ENCODE measurements around the gene RMDN3.

Gene RMDN3

DNA sequence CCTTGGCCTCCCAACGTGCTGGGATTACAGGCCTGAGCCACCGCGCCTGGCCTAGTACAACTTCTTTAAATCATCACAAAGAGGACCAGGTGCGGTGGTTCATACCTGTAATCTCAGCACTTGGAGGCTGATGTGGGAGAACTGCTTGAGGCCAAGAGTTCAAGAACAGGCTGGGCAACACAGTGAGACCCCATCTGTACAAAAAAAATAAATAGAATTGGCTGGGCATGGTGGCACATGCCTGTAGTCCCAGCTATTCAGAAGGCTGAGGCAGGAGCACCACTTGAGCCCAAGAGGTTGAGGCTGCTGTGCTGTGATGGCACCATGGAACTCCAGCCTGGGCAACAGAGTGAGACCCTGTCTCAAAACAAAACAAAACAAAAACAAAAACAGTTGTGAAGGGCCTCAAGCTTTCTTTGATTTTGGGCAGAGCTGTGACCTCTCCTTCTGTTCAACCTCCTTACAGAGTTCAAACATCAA lies 5.9 kb downstream of the RMDN3 start:
- no peak for DNase-seq (ENCODE audit: low spot score in 2 of 2)
- in situ Hi-C loops (cut with MboI; ENCODE audit: low sequenced_read_pairs), result no loop called here
- Histone ChIP-seq H3K4me1 (peaks cover 3% of the 10 kb centered on the region), H3K9me3 (no peaks in the 10 kb centered on the region), H3K27me3 (ENCODE audit: low read depth) (no peaks in the 10 kb centered on the region), H3K4me3 (no peak overlapping the region), H3K36me3 (replicated peaks) (peaks cover 65% of the 10 kb centered on the region)

DNA sequence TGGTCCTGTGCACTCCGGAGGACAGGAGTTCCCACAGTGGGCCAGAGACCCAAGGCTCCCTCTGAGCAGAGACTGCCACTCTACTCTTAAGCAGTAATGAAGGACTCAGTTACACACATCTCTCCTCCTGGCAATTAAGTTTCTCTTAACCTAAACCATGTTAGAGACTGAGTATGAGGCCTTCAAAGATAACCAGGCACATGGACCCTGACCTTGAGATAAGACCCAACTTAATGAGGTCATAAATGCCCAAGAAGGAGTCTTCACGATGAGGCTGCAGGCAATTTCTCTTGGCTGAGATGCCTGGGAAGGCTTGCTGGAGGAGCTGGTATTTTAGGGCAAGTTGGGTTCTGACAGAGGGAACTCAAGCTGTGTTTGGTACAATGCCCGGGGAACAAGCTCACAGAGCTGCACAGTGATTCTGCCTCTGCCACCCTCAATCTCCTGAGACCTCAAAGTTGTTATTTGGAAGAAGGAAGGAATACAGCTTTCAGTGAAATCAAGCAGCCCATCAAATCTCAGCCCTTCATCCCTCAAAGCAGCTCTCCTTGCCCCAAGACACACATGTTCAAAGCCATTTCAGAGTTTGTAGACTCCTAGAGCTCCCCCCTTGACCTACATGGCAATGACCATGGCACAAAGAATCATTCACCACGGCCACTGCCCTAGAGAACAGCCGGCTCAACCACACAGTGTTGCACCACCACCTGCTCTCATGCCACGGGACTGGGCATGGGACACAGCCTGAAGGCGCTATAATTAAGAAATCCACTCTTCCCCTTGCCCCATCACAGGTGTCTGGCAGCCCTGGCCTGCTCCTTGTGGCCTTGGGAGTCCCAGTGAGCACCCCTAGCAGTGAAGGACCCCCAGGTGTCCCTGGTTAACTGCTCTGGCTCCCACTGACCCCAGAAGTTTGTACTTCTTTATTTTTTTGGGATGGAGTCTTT lies 7.1 kb downstream of the RMDN3 start:
- DNase-seq (ENCODE audit: low spot score in 2 of 2), result no peak
- Histone ChIP-seq H3K4me1 (no peaks in the 10 kb centered on the region; the same call in 1 of the 2 replicates), H3K36me3 (replicated peaks) (peaks cover 75% of the 10 kb centered on the region), H3K4me3 (no peak overlapping the region), H3K27me3 (ENCODE audit: low read depth) (no peaks in the 10 kb centered on the region), H3K9me3 (no peaks in the 10 kb centered on the region)
- in situ Hi-C loops (cut with MboI; ENCODE audit: low sequenced_read_pairs), result no loop called here

DNA sequence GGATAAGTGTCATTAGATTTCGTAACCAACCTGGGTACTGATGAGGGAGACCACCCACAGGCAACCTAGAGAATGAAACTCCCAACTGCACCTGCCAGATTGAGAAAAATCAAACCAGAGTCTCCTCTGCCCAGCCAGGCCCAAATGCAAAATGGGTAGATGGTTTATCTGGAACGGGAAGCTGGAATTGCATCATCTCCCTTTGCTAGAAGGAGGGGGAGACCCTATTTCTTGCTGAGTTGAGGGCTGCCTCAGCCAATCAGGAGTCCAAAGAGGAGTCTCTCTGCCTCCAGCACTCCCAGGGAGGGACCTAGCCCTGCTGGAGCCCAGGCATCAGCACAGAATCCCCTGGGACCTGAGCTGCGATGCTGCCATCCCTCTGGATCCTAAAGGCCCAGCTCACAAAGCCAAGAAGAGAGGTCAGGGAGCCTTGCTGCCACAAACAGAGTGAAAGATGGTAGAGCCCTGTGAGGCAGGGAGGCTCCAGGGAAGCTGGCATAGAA lies 8.1 kb downstream of the RMDN3 start:
- peaks cover 75% of the 10 kb centered on the region for H3K36me3 ChIP-seq (replicated peaks)
- no peak for DNase-seq (ENCODE audit: low spot score in 2 of 2)

DNA sequence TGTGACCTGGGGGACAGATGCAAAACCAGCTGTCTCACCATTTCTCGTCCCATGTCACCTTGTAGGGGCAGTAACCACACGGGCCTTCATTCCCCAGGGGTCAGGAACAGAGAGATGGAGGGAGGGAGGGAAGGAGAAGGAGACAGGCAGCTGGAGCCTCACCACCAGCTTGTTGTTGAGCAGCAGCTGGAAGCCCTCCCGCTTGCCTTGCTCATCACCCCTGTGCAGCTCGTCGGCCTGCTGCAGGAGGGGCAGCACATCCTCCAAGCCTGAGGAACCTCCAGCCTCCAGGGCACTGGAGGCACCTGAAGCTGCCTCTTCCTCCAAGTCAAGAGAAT lies 10.3 kb downstream of the RMDN3 start:
- in situ Hi-C loops (cut with MboI; ENCODE audit: low sequenced_read_pairs), result no loop called here
- H3K9me3 ChIP-seq, result no peaks in the 10 kb centered on the region
- H3K36me3 ChIP-seq (replicated peaks), result peaks cover 68% of the 10 kb centered on the region
- no peaks in the 10 kb centered on the region for H3K27me3 ChIP-seq (ENCODE audit: low read depth)
- no peak overlapping the region for H3K4me3 ChIP-seq
- H3K4me1 ChIP-seq, result no peaks in the 10 kb centered on the region
- no peak for DNase-seq (ENCODE audit: low spot score in 2 of 2)

More for the DNA sequence above, 8.1 kb downstream of the RMDN3 start:
- no peaks in the 10 kb centered on the region for H3K27me3 ChIP-seq (ENCODE audit: low read depth)
- in situ Hi-C loops (cut with MboI; ENCODE audit: low sequenced_read_pairs), result no loop called here
- H3K9me3 ChIP-seq, result no peaks in the 10 kb centered on the region
- no peaks in the 10 kb centered on the region for H3K4me1 ChIP-seq
- no peak overlapping the region for H3K4me3 ChIP-seq

DNA sequence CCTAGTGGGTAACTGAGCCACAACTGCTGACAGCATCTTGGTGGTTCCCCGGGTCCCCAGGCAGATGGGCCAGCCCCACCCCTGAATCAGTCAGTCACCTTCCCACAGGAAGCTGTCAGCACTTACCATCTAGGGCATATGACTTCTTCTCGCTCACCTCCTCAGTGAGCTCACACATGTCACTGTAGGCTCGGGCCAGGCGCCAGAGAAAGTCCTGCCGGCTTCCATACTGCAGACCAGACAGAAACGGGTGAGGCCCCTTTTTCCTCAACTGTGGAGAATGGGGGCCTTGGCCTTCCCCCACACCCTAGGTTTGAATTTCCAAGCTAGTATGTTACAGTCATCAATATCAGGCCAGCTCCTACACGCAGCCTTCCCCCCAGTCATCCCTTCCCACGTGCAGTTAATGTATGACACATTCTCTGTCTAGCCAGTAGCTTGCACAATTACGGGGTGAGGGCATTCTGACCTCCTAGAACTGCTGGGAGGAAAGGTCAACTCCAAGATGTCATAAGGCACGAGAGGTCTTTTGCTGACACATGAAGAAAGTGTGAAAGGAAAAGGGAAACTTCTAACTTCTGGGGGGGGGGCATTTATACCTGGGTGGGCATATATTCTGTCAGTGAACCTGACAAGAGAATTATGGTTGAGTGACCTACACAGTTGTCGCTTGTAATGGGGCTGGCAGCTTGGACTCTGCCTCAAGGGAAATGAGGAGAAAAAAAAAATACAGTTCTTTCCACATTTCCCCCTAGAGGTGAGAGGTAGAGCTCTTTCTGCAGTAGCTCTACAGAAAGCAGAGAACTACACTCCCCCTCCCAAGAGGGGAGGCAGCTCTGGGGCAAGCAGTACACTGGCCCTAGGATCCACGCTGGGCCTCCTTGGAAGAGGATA lies 10.9 kb downstream of the RMDN3 start:
- Histone ChIP-seq H3K4me3 (no peak overlapping the region), H3K9me3 (no peaks in the 10 kb centered on the region), H3K4me1 (no peaks in the 10 kb centered on the region), H3K36me3 (replicated peaks) (peaks cover 68% of the 10 kb centered on the region), H3K27me3 (ENCODE audit: low read depth) (no peaks in the 10 kb centered on the region)
- in situ Hi-C loops (cut with MboI; ENCODE audit: low sequenced_read_pairs), result no loop called here
- no peak for DNase-seq (ENCODE audit: low spot score in 2 of 2)

DNA sequence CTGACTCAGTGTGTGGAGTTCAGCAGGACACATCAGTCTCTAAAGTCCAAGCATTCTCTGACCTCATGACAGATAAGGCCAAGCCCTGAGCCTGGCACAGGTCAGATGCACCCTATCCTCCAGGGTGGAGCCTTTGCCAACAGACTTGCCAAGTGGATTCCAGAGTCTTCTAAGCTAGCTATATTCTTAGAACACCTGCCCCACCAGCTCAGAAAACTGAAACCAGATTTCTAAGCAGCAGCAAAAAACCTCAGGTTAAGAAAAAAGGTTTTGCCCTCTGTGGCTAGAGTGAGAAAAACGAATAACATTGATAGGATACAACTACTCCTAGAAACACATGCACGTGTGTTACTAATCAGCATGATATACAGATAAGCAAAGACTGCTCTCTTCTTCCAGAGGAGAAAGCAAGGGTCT lies 11.6 kb downstream of the RMDN3 start:
- in situ Hi-C loops (cut with MboI; ENCODE audit: low sequenced_read_pairs), result no loop called here
- DNase-seq (ENCODE audit: low spot score in 2 of 2), result no peak

DNA sequence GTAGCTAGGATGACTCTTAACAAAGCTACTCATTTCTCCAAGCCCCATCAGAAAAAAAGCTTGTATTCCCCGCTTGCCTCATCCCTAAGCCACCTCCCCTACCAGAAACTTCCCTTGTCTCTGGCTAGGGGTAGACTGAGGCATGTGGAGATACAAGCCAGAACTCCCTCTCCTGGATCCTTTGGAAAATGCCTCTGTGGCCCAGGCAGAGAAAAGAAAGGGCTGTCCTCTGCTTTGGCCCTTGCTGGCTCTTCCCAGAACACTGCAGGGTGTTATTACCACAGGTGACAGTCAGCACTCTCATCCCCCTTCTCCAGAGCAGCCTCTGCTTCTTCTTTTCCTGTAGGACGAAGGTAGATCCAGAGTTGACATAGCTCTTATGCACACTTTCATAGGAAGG lies 15.2 kb downstream of the RMDN3 start:
- Histone ChIP-seq H3K4me3 (no peak overlapping the region), H3K4me1 (peaks cover 2% of the 10 kb centered on the region; the same call in 1 of the 2 replicates), H3K9me3 (no peaks in the 10 kb centered on the region), H3K36me3 (replicated peaks) (peaks cover 87% of the 10 kb centered on the region), H3K27me3 (ENCODE audit: low read depth) (no peaks in the 10 kb centered on the region)
- DNase-seq (ENCODE audit: low spot score in 2 of 2), result no peak
- in situ Hi-C loops (cut with MboI; ENCODE audit: low sequenced_read_pairs), result no loop called here

More for the DNA sequence above, 11.6 kb downstream of the RMDN3 start:
- Histone ChIP-seq H3K9me3 (no peaks in the 10 kb centered on the region), H3K27me3 (ENCODE audit: low read depth) (no peaks in the 10 kb centered on the region), H3K4me1 (peaks cover 2% of the 10 kb centered on the region; the same call in 1 of the 2 replicates), H3K36me3 (replicated peaks) (peaks cover 73% of the 10 kb centered on the region), H3K4me3 (no peak overlapping the region)

DNA sequence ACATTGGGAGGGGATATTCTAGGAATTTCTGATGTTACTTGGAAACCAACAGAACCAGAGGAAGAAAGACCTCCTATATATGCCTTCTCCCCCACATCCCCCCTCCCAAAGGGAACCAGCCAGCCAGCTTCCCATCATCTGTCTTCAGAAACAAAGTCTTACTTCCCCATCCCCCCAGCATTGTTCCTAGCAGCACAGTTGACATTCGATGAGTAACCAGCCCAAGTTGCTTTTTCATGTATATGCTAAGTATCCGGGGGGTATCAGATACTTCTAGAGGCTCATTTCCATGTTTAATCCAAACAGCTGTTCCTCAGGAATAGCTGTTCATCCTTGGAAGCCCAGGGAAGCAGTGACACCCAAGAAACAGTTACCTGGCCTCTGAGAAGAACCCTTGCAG lies 16.0 kb downstream of the RMDN3 start:
- peaks cover 87% of the 10 kb centered on the region for H3K36me3 ChIP-seq (replicated peaks)
- H3K4me1 ChIP-seq, result peaks cover 2% of the 10 kb centered on the region; the same call in 1 of the 2 replicates
- no peaks in the 10 kb centered on the region for H3K27me3 ChIP-seq (ENCODE audit: low read depth)
- no peaks in the 10 kb centered on the region for H3K9me3 ChIP-seq
- H3K4me3 ChIP-seq, result no peak overlapping the region
- in situ Hi-C loops (cut with MboI; ENCODE audit: low sequenced_read_pairs), result no loop called here
- DNase-seq (ENCODE audit: low spot score in 2 of 2), result no peak

DNA sequence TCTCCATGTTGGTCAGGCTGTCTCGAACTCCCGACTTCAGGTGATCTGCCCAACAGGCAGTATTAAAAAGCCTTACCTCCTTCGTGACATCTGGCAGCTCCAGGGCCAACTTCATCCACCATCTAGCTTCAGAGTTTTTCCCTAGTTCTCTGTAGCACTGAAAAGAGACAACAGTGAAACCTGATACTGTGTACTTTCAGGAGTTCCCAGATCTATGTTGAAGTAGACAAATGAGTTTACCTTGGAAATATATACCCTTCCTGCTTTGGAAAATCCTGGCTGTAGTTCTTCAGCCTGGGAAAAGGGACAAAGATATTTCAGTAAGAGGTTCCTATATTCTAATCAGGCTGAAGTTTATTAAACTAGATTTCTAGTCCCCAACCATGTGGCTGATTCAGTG lies 18.0 kb downstream of the RMDN3 start:
- Histone ChIP-seq H3K4me1 (peaks cover 2% of the 10 kb centered on the region; the same call in 1 of the 2 replicates), H3K27me3 (ENCODE audit: low read depth) (no peaks in the 10 kb centered on the region), H3K4me3 (no peak overlapping the region), H3K9me3 (no peaks in the 10 kb centered on the region), H3K36me3 (replicated peaks) (peaks cover 89% of the 10 kb centered on the region)
- DNase-seq (ENCODE audit: low spot score in 2 of 2), result no peak
- in situ Hi-C loops (cut with MboI; ENCODE audit: low sequenced_read_pairs), result no loop called here

DNA sequence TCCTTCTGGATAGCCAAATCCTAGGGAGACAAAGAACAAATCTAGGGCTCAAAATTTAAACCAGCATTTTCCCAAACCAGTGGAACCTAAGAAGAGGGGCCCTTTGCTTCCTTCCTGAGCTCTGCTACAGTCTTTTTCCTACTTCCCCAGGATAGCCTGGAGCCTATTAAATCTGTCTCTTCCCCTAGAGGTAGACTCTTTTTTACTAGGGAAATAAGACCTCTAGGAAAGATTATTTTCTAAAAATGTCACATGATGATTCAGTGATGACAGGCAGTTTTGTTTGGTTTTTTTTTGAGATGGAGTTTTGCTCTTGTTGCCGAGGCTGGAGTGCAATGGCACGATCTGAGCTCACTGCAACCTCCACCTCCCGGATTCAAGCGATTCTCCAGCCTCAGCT lies 18.5 kb downstream of the RMDN3 start:
- peaks cover 89% of the 10 kb centered on the region for H3K36me3 ChIP-seq (replicated peaks)
- H3K4me1 ChIP-seq, result peaks cover 2% of the 10 kb centered on the region; the same call in 1 of the 2 replicates
- no peaks in the 10 kb centered on the region for H3K27me3 ChIP-seq (ENCODE audit: low read depth)
- DNase-seq (ENCODE audit: low spot score in 2 of 2), result no peak
- no peaks in the 10 kb centered on the region for H3K9me3 ChIP-seq
- in situ Hi-C loops (cut with MboI; ENCODE audit: low sequenced_read_pairs), result no loop called here
- no peak overlapping the region for H3K4me3 ChIP-seq

DNA sequence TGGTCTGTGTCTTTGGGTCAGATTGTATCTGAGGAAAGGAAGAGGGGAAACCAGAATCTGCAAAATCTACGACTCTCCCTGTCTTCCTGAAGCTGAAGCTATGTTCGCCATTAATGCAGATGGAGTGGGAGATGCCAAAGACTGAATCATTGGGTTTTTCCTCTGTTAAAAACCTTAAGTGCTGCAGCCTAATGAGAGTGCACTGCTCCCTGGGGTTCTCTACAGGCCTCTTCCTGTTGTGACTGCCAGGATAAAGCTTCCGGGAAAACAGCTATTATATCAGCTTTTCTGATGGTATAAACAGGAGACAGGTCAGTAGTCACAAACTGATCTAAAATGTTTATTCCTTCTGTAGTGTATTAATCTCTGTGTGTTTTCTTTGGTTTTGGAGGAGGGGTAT lies 24.0 kb downstream of the RMDN3 start:
- Histone ChIP-seq H3K4me1 (no peaks in the 10 kb centered on the region), H3K4me3 (no peak overlapping the region), H3K9me3 (no peaks in the 10 kb centered on the region), H3K36me3 (replicated peaks) (peaks cover 83% of the 10 kb centered on the region), H3K27me3 (ENCODE audit: low read depth) (no peaks in the 10 kb centered on the region)
- DNase-seq (ENCODE audit: low spot score in 2 of 2), result no peak
- in situ Hi-C loops (cut with MboI; ENCODE audit: low sequenced_read_pairs), result no loop called here

DNA sequence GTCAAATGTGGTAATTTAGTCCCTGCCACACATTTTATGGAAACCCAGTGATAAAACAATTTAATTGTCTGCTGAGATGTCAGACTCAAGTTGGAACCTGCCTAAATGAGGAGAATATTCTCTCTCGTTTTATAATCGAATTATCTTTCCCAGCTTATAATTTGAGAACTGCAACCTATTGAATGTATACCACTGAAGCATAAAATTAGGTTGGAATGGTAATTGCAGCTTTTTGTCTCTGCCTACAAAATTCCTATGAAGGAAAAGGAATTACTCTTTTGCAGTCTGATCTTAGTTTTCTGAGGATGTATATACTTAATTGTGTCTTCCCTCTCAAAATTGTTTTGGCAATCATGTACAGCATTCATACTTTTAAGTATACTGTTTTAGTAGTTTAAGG lies 31.1 kb downstream of the RMDN3 start:
- Histone ChIP-seq H3K27me3 (ENCODE audit: low read depth) (no peaks in the 10 kb centered on the region), H3K9me3 (no peaks in the 10 kb centered on the region), H3K4me1 (peaks cover 10% of the 10 kb centered on the region; the same call in 1 of the 2 replicates), H3K36me3 (replicated peaks) (peaks cover 61% of the 10 kb centered on the region), H3K4me3 (no peak overlapping the region)
- in situ Hi-C loops (cut with MboI; ENCODE audit: low sequenced_read_pairs), result loop anchor here (25.0 kb wide), 1 partner anchor 638 kb away; no protein-coding TSS in a partner anchor
- DNase-seq (ENCODE audit: low spot score in 2 of 2), result no peak

DNA sequence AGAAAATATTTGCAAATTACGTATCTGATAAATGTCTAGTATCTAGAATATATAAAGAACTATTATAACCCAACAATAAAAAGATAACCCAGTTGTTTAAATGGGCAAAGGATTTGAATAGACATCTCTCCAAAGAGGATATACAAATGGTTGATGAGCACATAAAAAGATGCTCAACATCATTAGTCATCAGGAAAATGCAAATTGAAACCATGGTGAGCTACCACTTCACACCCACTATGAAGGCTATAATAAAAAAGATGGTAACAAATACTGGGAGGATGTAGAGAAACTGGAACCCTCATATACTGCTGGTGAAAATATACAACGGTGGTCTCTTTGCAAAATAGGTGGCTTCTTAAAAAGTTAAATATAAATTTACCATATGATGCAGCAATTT lies 32.1 kb downstream of the RMDN3 start:
- peaks cover 10% of the 10 kb centered on the region; the same call in 1 of the 2 replicates for H3K4me1 ChIP-seq
- no peaks in the 10 kb centered on the region for H3K9me3 ChIP-seq
- peaks cover 61% of the 10 kb centered on the region for H3K36me3 ChIP-seq (replicated peaks)
- DNase-seq (ENCODE audit: low spot score in 2 of 2), result no peak
- in situ Hi-C loops (cut with MboI; ENCODE audit: low sequenced_read_pairs), result loop anchor here (25.0 kb wide), 1 partner anchor 639 kb away; no protein-coding TSS in a partner anchor
- H3K27me3 ChIP-seq (ENCODE audit: low read depth), result no peaks in the 10 kb centered on the region
- no peak overlapping the region for H3K4me3 ChIP-seq
